Measurements from ENCODE around the gene ATP1B2.
"Not testable (repeated sequence)": the region's sequence is repeated elsewhere in the genome, so short reads cannot be mapped to it uniquely, and the experiment has no call there.

Gene ATP1B2

DNA sequence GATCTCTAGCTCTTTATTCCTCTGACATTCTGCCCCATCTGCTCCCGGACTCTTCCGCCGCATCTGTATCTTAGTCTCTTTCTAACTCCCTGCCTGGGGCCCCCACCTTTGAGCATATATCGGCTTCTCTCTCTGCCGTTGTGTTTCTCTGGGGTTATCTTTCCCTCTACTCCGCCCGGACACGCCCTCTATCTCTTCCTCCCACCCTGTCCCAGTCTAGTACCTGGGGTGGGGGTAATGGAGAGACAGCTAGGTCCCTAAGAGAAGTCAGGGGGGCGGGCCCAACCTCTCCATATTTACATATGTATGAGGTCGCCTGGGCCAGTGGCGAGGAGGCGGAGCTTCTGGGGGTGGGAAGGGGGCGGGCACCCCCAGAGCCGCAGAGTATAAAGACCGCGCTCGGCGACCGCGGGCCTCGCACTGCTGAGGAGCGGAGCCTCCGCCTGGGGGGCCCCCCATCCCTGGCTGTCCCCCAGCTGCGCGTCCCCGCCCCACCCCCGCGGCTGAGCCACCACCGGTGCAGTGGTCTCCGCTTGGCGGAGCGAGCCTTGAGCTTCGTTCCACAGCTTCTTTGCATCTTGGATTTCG is at the start of gene ATP1B2:
TSS of gene ATP1B2 (plus strand) at position 418 of the 588 bp plus-strand sequence. CDS start 593 bp downstream, outside the sequence.
- DNase-seq = no peak

DNA sequence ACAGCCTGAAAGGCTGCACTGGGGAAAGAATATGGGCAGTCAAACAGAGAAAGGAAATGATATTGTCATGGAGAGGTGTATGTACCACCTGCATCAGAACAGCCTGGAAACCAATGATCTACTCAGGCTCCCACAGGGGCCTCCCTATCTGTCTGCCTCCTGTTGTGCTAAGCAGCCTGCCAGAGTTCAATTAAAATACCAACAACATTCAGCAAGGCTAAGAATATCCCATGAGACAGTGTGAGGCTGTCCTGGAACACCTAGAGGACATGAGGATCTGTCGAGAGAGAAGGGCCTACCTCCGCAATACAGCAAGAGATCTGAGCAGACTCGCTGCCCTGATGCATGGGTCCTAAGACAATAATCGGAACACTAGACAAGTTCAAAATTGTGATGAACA is 44.4 kb upstream of the ATP1B2 start:
- DNase-seq = no peak

GRCh38 chr17:7610641-7611040 is 40.1 kb upstream of the ATP1B2 start:
- no peak for DNase-seq

GRCh38 chr17:7611635-7612293 is 39.0 kb upstream of the ATP1B2 start:
- no peak for DNase-seq

GRCh38 chr17:7612294-7612640 is 38.5 kb upstream of the ATP1B2 start:
- DNase-seq = no peak

- no peak for DNase-seq
Observed at GRCh38 chr17:7613769-7614424, 36.8 kb upstream of the ATP1B2 start.

DNA sequence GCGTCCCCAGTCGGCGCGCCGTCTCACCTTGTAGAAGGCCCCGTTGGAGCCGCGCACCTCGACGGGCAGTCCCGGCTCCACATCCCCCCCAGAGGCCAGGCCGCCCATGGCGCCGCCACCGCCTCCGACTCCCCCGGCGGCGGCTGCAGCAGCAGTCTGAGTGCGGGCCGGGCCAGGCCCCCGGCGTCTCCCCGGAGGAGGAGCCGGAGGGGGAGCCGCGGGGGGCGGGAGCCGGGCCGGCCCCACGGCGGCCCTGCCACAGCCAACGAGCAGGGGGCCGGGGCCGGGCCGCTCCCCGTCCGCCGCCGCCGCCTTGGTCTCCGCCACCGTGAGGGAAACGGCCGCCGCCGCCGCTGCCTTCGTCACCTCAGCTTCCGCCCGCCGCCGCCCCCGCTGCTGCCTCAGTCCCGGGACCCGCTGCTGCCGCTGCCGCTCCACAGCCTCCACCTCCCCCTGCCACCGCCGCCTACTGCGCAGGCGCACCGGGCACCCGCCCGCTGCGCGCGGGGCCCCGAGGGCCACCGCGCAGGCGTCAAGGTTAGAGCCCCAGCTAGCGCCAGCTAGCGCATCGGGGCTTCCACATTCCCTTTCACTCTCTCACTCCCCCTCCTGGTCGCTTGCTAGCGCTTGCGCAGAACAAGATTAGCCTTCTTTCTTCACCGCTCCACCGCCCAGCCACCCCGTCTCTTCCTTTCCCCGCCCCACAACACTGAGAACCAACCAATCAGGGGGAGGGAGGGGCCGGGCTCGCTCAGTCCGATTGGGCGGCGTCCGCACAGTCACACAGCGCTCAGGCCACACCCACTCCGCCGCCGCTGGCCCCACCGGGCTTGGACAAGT is 36.1 kb upstream of the ATP1B2 start, which contains the start of gene FXR2:
TSS of gene FXR2 (minus strand) at position 473 of the 840 bp plus-strand sequence. CDS start at position 108, 365 bp downstream.
- peak; percentile 97 for DNase-seq

DNA sequence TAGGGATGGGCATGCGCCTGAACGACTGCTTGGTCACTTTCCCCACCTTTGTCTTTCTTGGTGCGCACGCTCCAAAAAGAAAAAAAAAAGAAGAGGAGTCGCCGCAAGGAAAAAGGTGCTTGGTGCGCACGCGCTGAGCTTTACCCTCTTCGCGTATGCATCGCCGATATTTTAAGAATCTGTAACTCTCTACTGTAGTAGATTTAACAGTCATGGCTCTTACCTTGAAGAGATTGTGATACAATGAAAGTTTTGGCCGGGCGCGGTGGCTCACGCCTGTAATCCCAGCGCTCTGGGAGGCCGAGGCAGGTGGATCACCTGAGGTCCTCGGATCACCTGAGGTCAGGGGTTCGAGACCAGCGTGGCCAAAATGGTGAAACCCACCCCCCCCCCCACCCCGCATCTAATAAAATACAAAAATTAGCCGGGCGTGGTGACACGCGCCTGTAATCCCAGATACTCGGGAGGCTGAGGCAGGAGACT is 35.4 kb upstream of the ATP1B2 start:
- DNase-seq = no peak

DNA sequence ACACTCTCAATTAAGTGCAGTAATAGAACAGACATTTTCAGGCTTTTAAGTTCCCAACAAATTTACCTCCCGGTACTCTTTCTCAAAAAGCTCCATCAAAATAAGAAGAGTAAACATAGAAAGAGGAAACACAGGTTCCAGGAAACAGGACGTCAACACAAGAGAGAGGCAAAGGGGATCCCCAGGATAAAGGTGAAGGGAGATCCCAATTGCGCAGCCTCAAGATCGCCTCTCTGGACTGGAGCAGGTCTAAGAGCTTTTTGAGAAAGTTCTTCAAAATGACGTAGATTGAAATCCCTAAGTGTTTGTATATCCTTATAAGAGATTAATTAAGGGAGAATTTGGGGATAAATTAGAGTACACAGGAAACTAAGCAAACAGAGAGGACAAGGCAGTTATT is 32.1 kb upstream of the ATP1B2 start:
- DNase-seq = no peak

- DNase-seq = no peak
Observed at GRCh38 chr17:7620835-7621234, 29.9 kb upstream of the ATP1B2 start.

DNA sequence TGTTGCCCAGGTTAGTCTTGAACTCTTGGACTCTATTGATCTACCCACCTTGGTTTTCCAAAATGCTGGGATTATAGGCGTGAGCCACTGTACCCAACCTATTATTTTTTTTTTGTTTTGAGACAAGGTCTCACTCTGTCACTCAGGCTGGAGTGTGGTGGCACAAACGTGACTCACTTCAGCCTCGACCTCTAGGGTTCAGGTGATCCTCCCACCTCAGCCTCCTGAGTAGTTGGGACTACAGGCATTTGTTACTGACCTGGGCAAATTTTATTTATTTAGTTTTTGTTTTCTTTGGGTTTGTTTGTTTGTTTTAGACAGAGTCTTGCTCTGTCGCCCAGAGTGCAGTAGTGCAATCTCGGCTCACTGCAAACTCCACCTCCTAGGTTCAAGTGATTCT is 27.1 kb upstream of the ATP1B2 start:
- DNase-seq = no peak

GRCh38 chr17:7625749-7626148 is 25.0 kb upstream of the ATP1B2 start:
- not testable (repeated sequence) for DNase-seq

DNA sequence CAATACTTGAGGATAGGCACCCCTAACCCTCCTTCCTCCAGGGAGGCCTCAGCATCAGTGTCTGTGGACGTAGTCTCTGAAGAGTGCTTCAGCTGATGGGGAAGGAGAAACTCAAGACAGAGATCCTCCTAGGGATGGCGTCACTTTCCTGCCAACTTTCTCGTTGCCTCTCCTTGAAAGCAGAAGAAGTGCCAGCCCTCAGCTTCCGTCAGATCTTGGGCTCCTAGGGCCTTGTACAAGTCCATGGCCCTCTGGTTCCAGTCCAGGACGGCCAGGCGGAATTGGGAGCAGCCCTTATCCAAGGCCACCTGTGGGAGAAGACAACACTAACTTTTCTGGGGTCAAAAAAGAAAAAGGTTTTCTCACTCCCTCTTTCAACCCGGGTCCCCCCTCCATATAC is 24.4 kb upstream of the ATP1B2 start:
- no peak for DNase-seq

DNA sequence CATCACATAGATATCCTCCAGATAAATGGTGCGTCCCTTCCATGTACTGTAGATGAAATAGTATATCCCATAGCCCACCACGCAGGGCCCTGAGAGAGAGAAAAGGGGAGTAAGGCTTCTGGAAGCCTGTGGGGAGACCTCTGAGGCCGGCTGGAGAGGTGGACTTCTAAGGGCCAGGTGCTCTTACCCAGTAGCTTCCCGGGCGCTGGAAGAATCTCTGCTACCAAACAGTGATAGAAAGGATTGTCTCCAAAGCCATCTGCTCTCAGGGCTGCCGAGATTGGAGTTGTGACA is 23.8 kb upstream of the ATP1B2 start:
- no peak for DNase-seq

DNA sequence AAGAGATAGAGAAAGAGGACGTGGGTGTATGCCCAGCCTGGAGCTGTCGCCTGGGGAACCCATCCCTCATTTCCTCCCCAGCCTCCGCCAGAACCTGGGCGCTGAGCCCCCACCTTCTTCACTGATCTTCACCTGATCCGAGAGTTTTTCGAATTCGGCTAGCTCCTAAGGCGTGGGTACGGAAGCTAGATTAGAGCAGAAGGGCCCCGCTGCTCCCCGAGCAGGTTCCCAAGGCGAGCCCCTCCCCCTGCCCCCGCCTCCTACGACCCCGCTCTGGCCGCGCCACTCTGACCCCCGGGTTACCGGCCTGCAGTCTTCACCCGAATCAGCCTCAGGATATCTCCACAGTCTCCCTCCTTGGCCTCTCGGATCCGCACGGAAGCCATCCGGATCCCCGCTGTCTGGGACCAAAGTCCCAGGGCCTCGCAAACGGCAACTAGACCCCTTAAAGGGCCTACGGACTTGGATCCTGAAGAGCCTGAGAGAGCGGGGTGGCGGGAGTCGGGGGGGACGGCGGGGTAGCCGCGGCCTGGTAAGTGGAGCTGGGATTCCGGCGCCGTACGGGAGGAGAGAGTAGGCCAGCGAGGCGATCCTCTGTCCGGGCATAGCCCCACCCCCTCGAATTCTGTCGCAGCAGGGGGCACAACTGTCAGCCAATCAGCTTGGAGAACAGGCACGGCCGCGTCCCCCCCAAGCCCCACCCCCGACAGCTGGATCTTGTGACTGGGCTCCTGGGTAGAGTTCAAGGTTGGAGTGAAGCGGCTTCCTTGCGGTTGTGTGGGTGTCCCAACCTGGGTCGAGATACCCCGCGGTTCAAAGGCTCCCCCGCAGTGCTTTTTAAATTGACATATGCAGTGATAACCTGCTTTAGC is 23.2 kb upstream of the ATP1B2 start, which contains the start of gene SAT2:
TSS of gene SAT2 (minus strand) at position 572 of the 872 bp plus-strand sequence. CDS start at position 386, 186 bp downstream.
- peak; percentile 78 for DNase-seq

DNA sequence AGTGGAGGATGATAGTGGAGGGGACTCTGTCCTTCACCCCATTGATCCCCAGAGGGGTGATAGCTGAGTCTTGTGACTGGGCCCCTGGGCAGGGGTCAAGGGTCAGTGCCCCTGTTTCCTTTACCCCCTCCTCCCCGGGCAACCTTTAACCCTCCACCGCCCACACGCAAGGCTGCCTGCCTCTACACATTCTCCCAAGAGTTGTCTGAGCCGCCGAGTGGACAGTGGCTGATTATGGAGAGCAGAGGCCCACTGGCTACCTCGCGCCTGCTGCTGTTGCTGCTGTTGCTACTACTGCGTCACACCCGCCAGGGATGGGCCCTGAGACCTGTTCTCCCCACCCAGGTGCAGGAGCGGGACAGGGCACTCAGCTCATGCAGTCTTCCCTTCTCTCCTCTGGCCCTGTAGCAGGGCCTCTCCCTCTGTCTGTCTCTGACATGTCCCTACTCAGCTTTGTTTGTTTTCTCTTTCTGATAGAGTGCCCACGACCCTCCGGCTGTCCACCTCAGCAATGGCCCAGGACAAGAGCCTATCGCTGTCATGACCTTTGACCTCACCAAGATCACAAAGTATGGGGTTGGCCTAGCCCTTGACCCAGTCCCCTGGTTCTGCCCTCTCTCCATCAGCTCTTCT is 20.7 kb upstream of the ATP1B2 start, which contains the start of gene SHBG:
TSS of gene SHBG (plus strand) at position 197 of the 633 bp plus-strand sequence. CDS start at position 235, 38 bp downstream.
- no peak for DNase-seq

DNA sequence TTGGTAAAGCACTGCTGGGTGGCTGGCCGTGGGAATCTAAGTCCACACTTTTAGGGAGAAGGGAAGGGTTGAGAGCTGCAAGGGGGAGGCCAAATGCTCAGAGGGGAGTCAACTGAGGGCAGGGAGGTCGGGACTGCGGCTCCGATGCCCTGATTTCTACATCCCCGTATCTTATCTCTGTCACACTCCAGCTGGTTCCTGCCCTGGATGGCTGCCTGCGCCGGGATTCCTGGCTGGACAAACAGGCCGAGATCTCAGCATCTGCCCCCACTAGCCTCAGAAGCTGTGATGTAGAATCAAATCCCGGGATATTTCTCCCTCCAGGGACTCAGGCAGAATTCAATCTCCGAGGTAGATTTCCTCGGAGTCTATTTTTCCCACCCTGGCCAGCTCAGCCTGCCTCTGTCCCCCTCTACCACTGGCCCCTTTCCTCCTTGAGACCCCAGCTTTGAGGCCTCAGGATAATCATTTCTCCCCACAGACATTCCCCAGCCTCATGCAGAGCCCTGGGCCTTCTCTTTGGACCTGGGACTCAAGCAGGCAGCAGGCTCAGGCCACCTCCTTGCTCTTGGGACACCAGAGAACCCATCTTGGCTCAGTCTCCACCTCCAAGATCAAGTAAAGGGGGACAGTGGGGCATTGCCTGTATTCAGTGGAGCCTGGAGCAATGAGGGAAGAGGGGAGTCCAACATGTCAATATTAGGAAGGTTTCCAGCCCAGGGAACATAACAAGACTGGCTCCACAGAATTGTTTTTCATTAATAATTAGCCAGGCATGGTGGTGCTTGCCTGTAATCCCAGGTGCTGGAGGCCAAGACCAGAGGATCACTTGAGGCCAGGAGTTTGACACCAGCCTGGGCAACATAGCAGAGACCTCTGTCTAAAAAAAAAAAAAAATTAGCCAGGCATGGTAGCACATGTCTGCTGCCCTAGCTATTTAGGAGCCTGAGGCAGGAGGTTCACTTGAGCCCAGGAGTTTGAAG is 19.0 kb upstream of the ATP1B2 start:
- DNase-seq = no peak

GRCh38 chr17:7632492-7632894 is 18.2 kb upstream of the ATP1B2 start:
- no peak for DNase-seq

- DNase-seq = no peak
Observed at GRCh38 chr17:7633093-7633492, 17.6 kb upstream of the ATP1B2 start.

GRCh38 chr17:7634384-7634783 is 16.3 kb upstream of the ATP1B2 start:
- no peak for DNase-seq

Measured in NK-92 treated with Interleukin-12 subunit alpha and Interleukin-12 subunit beta, amount 100 ng/mL, for 24 hours (cell line).